Neural crest cell (in vitro differentiated cells): Measurements from ENCODE around the gene DOCK3. TPM values are rescaled to one million over a fixed set of nuclear protein-coding genes. Genes with fewer than 3 reads are reported as not detected.
A peak's percentile ranks its signal among the peaks of the same experiment; 100 is the strongest.
"Not testable (repeated sequence)": the region's sequence is repeated elsewhere in the genome, so short reads cannot be mapped to it uniquely, and the experiment has no call there.

Experiments
- DNase-seq: peaks from one replicate; pipeline ENCODE4 v3.0.0; 2021; ENCODE audit warnings: low read depth, mixed read lengths, low spot score
- H3K27ac Mint-ChIP-seq: one replicate; pipeline ENCODE4 v1.8.0; 2021; ENCODE audit warnings: mild to moderate bottlenecking, mixed read lengths; ENCODE audit not compliant: unreplicated experiment
- H3K27me3 Mint-ChIP-seq: 2 replicates; pipeline ENCODE4 v1.8.0; 2021; ENCODE audit warnings: low read depth, mild to moderate bottlenecking, mixed read lengths
- H3K36me3 Mint-ChIP-seq: 2 replicates; pipeline ENCODE4 v1.8.0; 2021; ENCODE audit warnings: low read depth, mild to moderate bottlenecking, mixed read lengths
- H3K4me1 Mint-ChIP-seq: 2 replicates; pipeline ENCODE4 v1.8.0; 2021; ENCODE audit warnings: mixed read lengths
- H3K4me3 Mint-ChIP-seq: one replicate; pipeline ENCODE4 v1.8.0; 2021; ENCODE audit warnings: mild to moderate bottlenecking, mixed read lengths
- H3K9me3 Mint-ChIP-seq: 2 replicates; pipeline ENCODE4 v1.8.0; 2021; ENCODE audit warnings: mixed read lengths
- CTCF ChIP-seq: fragments of 200-600 bp; sonication (generic); conservative IDR thresholded peaks from 2 replicates; pipeline ENCODE4 v1.5.0; 2021; ENCODE audit warnings: antibody characterized with exemption, mild to moderate bottlenecking
- total RNA-seq: library from RNA; stranded (reverse); gene quantifications from 2 replicates; pipeline ENCODE4 v1.2.1, GENCODE V29; 2021

The DOCK3 gene
- total RNA-seq, 1 donor from 2014 or later, result 5.0 TPM

- DNase-seq, result no peak
- no peak overlapping the region for H3K27ac Mint-ChIP-seq
- no peak for TF ChIP-seq CTCF
- H3K4me1 Mint-ChIP-seq, result peaks cover 18% of the 10 kb centered on the region
- peaks cover 68% of the 10 kb centered on the region for H3K27me3 Mint-ChIP-seq
- no peaks in the 10 kb centered on the region for H3K36me3 Mint-ChIP-seq
- H3K4me3 Mint-ChIP-seq, result peak overlapping the region; percentile 84
- no peaks in the 10 kb centered on the region for H3K9me3 Mint-ChIP-seq
Measured at GRCh38 chr3:50673931-50674330, 796 bp upstream of the DOCK3 start.

- no peaks in the 10 kb centered on the region for H3K9me3 Mint-ChIP-seq
- no peaks in the 10 kb centered on the region for H3K36me3 Mint-ChIP-seq
- peaks cover 18% of the 10 kb centered on the region for H3K4me1 Mint-ChIP-seq
- H3K27me3 Mint-ChIP-seq, result peaks cover 63% of the 10 kb centered on the region
- H3K4me3 Mint-ChIP-seq, result peak overlapping the region; percentile 86
- DNase-seq, result peak; percentile 67
- no peak overlapping the region for H3K27ac Mint-ChIP-seq
- TF ChIP-seq CTCF, result peak; percentile 75
Measured at GRCh38 chr3:50675179-50676030, 678 bp downstream of the DOCK3 start.

- peak overlapping the region; percentile 77 for H3K4me3 Mint-ChIP-seq
- H3K4me1 Mint-ChIP-seq, result peaks cover 18% of the 10 kb centered on the region
- peaks cover 58% of the 10 kb centered on the region for H3K27me3 Mint-ChIP-seq
- no peaks in the 10 kb centered on the region for H3K9me3 Mint-ChIP-seq
- no peaks in the 10 kb centered on the region for H3K36me3 Mint-ChIP-seq
- TF ChIP-seq CTCF, result peak; percentile 20
- no peak overlapping the region for H3K27ac Mint-ChIP-seq
- no peak for DNase-seq
Measured at GRCh38 chr3:50676031-50676705, 1.4 kb downstream of the DOCK3 start.

- no peak for TF ChIP-seq CTCF
- Mint-ChIP-seq H3K4me3 (no peak overlapping the region), H3K9me3 (no peaks in the 10 kb centered on the region), H3K27ac (no peak overlapping the region), H3K4me1 (peaks cover 4% of the 10 kb centered on the region), H3K36me3 (no peaks in the 10 kb centered on the region), H3K27me3 (no peaks in the 10 kb centered on the region)
- no peak for DNase-seq
Measured at GRCh38 chr3:50687127-50687751, 12.5 kb downstream of the DOCK3 start.

- no peaks in the 10 kb centered on the region for H3K36me3 Mint-ChIP-seq
- peaks cover 4% of the 10 kb centered on the region for H3K4me1 Mint-ChIP-seq
- H3K27ac Mint-ChIP-seq, result no peak overlapping the region
Measured at GRCh38 chr3:50687916-50688315, 13.2 kb downstream of the DOCK3 start.

GRCh38 chr3:50688602-50689001, 13.9 kb downstream of the DOCK3 start:
- H3K9me3 Mint-ChIP-seq, H3K4me3 Mint-ChIP-seq, DNase-seq, H3K4me1 Mint-ChIP-seq, H3K36me3 Mint-ChIP-seq, H3K27ac Mint-ChIP-seq, H3K27me3 Mint-ChIP-seq: not testable (repeated sequence)

More at GRCh38 chr3:50687916-50688315, 13.2 kb downstream of the DOCK3 start:
- Mint-ChIP-seq H3K27me3 (no peaks in the 10 kb centered on the region), H3K9me3 (no peaks in the 10 kb centered on the region), H3K4me3 (no peak overlapping the region)
- TF ChIP-seq CTCF, result no peak
- no peak for DNase-seq
